HepG2 (cell line): ENCODE data around the gene GPR83. TPM values are rescaled to one million over a fixed set of nuclear protein-coding genes. Genes with fewer than 3 reads are reported as not detected.

Experiments
- CHCHD3 ChIP-seq: sonication (generic); formaldehyde crosslinking; IDR thresholded peaks from 2 replicates; pipeline ENCODE4 v1.8.0; 2022; ENCODE audit warnings: mild to moderate bottlenecking, missing genetic modification reagents, moderate library complexity
- DMAP1 ChIP-seq: IDR thresholded peaks from 2 replicates; pipeline ENCODE4 v1.6.1; 2016
- DMTF1 ChIP-seq: sonication (generic); formaldehyde crosslinking; IDR thresholded peaks from 2 replicates; pipeline ENCODE4 v1.4.0; 2020; ENCODE audit warnings: mild to moderate bottlenecking, missing genetic modification reagents
- FOXA1 ChIP-seq, 2 experiments: fragments of 450-650 bp in 1 of 2; sonication (generic) in 1 of 2; formaldehyde crosslinking in 1 of 2; IDR thresholded peaks; 2 replicates each; pipeline versions ENCODE4 v1.4.0 to v1.6.1; 2016 to 2020; ENCODE audit warnings: missing genetic modification reagents in 1 of 2
- LCORL ChIP-seq, 2 experiments: fragments of 450-650 bp in 1 of 2; sonication (generic) in 1 of 2; formaldehyde crosslinking in 1 of 2; IDR thresholded peaks; 2 replicates each; pipeline versions ENCODE4 v1.5.0 to v1.6.1; 2017 to 2020; ENCODE audit warnings: antibody characterized with exemption in 1 of 2, missing genetic modification reagents in 1 of 2
- MED1 ChIP-seq: sonication (generic); formaldehyde crosslinking; IDR thresholded peaks from 2 replicates; pipeline ENCODE4 v1.4.0; 2020; ENCODE audit warnings: missing genetic modification reagents
- RBM39 ChIP-seq: fragments of 200-400 bp; formaldehyde crosslinking; IDR thresholded peaks from one replicate; pipeline ENCODE4 v1.6.1; 2018; ENCODE audit warnings: antibody characterized with exemption, mild to moderate bottlenecking, low read depth, low read length; ENCODE audit not compliant: poor library complexity, severe bottlenecking
- SIN3A ChIP-seq: IDR thresholded peaks from 2 replicates; pipeline ENCODE4 v1.6.1; 2011; ENCODE audit warnings: low read depth, mild to moderate bottlenecking, control low read depth, low read length, borderline replicate concordance
- ZMYM3 ChIP-seq: sonication (generic); formaldehyde crosslinking; IDR thresholded peaks from 2 replicates; pipeline ENCODE4 v1.5.1; 2020; ENCODE audit warnings: mild to moderate bottlenecking, missing genetic modification reagents
- ZNF282 ChIP-seq: fragments of 450-650 bp; IDR thresholded peaks from 2 replicates; pipeline ENCODE4 v1.6.1; 2018; ENCODE audit not compliant: partially characterized antibody
- ZNF3 ChIP-seq: IDR thresholded peaks from 2 replicates; pipeline ENCODE4 v1.7.0; 2017; ENCODE audit warnings: inconsistent platforms
- ZNF333 ChIP-seq: sonication (generic); formaldehyde crosslinking; IDR thresholded peaks from 2 replicates; pipeline ENCODE4 v1.4.0; 2020; ENCODE audit warnings: mild to moderate bottlenecking, missing genetic modification reagents, borderline replicate concordance
- ZNF562 ChIP-seq: sonication (generic); formaldehyde crosslinking; IDR thresholded peaks from 2 replicates; pipeline ENCODE4 v1.8.0; 2022; ENCODE audit warnings: missing genetic modification reagents, borderline replicate concordance
- ZNF580 ChIP-seq: IDR thresholded peaks from 2 replicates; pipeline ENCODE4 v1.6.1; 2016; ENCODE audit warnings: low read depth, borderline replicate concordance
- ZNF614 ChIP-seq: IDR thresholded peaks from 2 replicates; pipeline ENCODE4 v1.6.1; 2018; ENCODE audit warnings: missing biosample characterization, missing genetic modification reagents, inconsistent platforms, borderline replicate concordance
- ZNF652 ChIP-seq: IDR thresholded peaks from 2 replicates; pipeline ENCODE4 v1.6.1; 2016; ENCODE audit warnings: low read depth, borderline replicate concordance
- ZNF710 ChIP-seq: sonication (generic); formaldehyde crosslinking; IDR thresholded peaks from 2 replicates; pipeline ENCODE4 v1.5.0; 2020; ENCODE audit warnings: mild to moderate bottlenecking, missing genetic modification reagents, borderline replicate concordance
- polyA plus RNA-seq, 8 experiments: library from polyadenylated mRNA; depleted of rRNA in 3 of 8; stranded (reverse) in 7 of 8; unstranded in 1 of 8; fragments of >200 nt; fragmentation: Illumina TruSeq in 4 of 8; extraction: Trizol in 4 of 8; gene quantifications; 2 replicates each; pipeline versions ENCODE4 v1.2.1 to v1.2.3, GENCODE V29; 2011 to 2016; ENCODE audit warnings: low read depth in 4 of 8, missing spikeins in 1 of 8, mixed read lengths in 1 of 8; ENCODE audit not compliant: insufficient read depth in 1 of 8
- total RNA-seq, 5 experiments: library from RNA; depleted of rRNA; stranded (reverse); fragments of >200 nt; fragmentation: Illumina TruSeq; extraction: Trizol; gene quantifications; 2 replicates each; pipeline ENCODE4 v1.2.3, GENCODE V29; 2016; ENCODE audit warnings: low read depth in 1 of 5
- TF ChIP-seq, protein P1 (sequence below): IDR thresholded peaks from 2 replicates; pipeline ENCODE4 v1.6.1; 2016; ENCODE audit warnings: mild to moderate bottlenecking, missing biosample characterization, missing genetic modification reagents
- TF ChIP-seq, protein P2 (sequence below): sonication (generic); formaldehyde crosslinking; IDR thresholded peaks from 2 replicates; pipeline ENCODE4 v1.8.0; 2022; ENCODE audit warnings: mild to moderate bottlenecking, missing genetic modification reagents; ENCODE audit not compliant: insufficient replicate concordance
- TF ChIP-seq, protein P3 (sequence below): sonication (generic); formaldehyde crosslinking; IDR thresholded peaks from 2 replicates; pipeline ENCODE4 v1.8.0; 2022; ENCODE audit warnings: missing genetic modification reagents, mild to moderate bottlenecking, moderate library complexity, borderline replicate concordance

Gene GPR83
- total and polyA plus RNA-seq, 2 of the 13 experiments (the other 11 are each of a cell fraction or from before 2014, with no cell fraction given), result 0.04 to 0.11 TPM

DNA sequence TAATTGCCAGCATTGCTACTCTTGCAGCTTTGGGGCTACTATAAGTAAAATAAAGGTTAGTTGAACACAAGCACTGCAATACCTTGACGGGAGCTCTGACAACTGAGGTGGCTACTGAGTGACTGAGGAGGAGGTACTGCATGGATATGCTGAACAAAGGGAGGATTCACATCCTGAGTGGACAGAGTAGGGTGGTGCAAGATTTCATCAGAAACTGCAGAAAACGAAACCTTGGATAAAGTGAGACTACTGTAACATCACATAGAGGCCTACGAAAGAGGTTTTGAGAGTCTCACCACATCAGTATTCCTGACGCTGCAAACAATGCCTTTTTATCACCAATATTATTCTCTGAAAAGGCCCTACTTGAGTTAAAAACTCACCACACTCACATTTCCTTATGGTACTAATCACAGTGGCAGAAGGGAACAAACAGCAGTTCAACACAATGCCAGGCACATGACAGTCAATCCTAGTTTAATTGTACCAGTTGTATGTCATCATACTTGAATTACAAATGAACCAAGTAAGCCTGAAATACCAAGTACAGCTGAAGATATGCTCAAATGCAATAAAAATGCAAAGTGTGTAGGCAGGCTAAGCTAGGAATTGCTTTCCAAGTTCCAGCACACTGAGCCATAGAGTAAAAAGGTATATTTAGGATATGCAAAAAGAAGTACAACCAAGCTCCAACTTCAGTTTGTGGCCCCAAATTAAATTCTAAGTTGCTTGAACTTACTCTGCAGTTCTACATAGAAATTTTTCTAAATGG, 4.0 kb upstream of the GPR83 start (continued):
- no peak for TF ChIP-seq SIN3A
- TF ChIP-seq ZNF282, result no peak
- no peak for TF ChIP-seq RBM39
- no peak for TF ChIP-seq ZNF710
- TF ChIP-seq MED1, result no peak
- TF ChIP-seq ZNF562 (CRISPR knock-in tag), result no peak
- no peak for TF ChIP-seq CHCHD3 (CRISPR knock-in tag)
- no peak for TF ChIP-seq DMTF1 (CRISPR knock-in tag)
- no peak for TF ChIP-seq LCORL (IDR thresholded peaks at IDR 0.05)
- no peak for TF ChIP-seq LCORL (CRISPR knock-in tag; IDR thresholded peaks at IDR 0.05)
- no peak for TF ChIP-seq DMAP1 (CRISPR knock-in tag)
- TF ChIP-seq, protein P1, sequence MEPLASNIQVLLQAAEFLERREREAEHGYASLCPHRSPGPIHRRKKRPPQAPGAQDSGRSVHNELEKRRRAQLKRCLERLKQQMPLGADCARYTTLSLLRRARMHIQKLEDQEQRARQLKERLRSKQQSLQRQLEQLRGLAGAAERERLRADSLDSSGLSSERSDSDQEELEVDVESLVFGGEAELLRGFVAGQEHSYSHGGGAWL (CRISPR knock-in tag), result no peak
- TF ChIP-seq ZNF652 (CRISPR knock-in tag), result no peak
- no peak for TF ChIP-seq ZNF614 (CRISPR knock-in tag)
- TF ChIP-seq ZNF3 (CRISPR knock-in tag), result no peak
- TF ChIP-seq ZNF580, result no peak
- TF ChIP-seq, protein P2, sequence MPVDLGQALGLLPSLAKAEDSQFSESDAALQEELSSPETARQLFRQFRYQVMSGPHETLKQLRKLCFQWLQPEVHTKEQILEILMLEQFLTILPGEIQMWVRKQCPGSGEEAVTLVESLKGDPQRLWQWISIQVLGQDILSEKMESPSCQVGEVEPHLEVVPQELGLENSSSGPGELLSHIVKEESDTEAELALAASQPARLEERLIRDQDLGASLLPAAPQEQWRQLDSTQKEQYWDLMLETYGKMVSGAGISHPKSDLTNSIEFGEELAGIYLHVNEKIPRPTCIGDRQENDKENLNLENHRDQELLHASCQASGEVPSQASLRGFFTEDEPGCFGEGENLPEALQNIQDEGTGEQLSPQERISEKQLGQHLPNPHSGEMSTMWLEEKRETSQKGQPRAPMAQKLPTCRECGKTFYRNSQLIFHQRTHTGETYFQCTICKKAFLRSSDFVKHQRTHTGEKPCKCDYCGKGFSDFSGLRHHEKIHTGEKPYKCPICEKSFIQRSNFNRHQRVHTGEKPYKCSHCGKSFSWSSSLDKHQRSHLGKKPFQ (CRISPR knock-in tag), result no peak
- no peak for TF ChIP-seq FOXA1 (IDR thresholded peaks at IDR 0.05)
- no peak for TF ChIP-seq FOXA1 (CRISPR knock-in tag; IDR thresholded peaks at IDR 0.05)
- no peak for TF ChIP-seq ZNF333
- TF ChIP-seq, protein P3, sequence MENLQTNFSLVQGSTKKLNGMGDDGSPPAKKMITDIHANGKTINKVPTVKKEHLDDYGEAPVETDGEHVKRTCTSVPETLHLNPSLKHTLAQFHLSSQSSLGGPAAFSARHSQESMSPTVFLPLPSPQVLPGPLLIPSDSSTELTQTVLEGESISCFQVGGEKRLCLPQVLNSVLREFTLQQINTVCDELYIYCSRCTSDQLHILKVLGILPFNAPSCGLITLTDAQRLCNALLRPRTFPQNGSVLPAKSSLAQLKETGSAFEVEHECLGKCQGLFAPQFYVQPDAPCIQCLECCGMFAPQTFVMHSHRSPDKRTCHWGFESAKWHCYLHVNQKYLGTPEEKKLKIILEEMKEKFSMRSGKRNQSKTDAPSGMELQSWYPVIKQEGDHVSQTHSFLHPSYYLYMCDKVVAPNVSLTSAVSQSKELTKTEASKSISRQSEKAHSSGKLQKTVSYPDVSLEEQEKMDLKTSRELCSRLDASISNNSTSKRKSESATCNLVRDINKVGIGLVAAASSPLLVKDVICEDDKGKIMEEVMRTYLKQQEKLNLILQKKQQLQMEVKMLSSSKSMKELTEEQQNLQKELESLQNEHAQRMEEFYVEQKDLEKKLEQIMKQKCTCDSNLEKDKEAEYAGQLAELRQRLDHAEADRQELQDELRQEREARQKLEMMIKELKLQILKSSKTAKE (CRISPR knock-in tag), result no peak
- no peak for TF ChIP-seq ZMYM3 (CRISPR knock-in tag)
